Hippocampal formation (tissue), 2 donors: ENCODE data around the gene CTSL.

Experiments
- DNase-seq, 2 donors: peaks; one replicate each; lab custom pipeline; 2025; lab: John Stamatoyannopoulos, UW

CTSL gene

GRCh38 chr9:87701491-87701890 is 24.4 kb upstream of the CTSL start:
- no peak for DNase-seq

GRCh38 chr9:87701931-87702421 is 23.9 kb upstream of the CTSL start:
- DNase-seq: no peak

- no peak for DNase-seq
Measured at GRCh38 chr9:87702921-87703320, 23.0 kb upstream of the CTSL start.

- no peak for DNase-seq
Measured at GRCh38 chr9:87703636-87704276, 22.2 kb upstream of the CTSL start.

- no peak for DNase-seq
Measured at GRCh38 chr9:87704342-87704741, 21.6 kb upstream of the CTSL start.

- DNase-seq: no peak
Measured at GRCh38 chr9:87706066-87706739, 19.7 kb upstream of the CTSL start.

GRCh38 chr9:87707805-87708506 is 18.0 kb upstream of the CTSL start:
- no peak for DNase-seq

- no peak for DNase-seq
Measured at GRCh38 chr9:87708546-87708945, 17.4 kb upstream of the CTSL start.

- DNase-seq: no peak
Measured at GRCh38 chr9:87708986-87709728, 16.8 kb upstream of the CTSL start.

GRCh38 chr9:87710443-87710842 is 15.5 kb upstream of the CTSL start:
- DNase-seq: no peak

- no peak for DNase-seq
Measured at GRCh38 chr9:87711857-87712800, 13.8 kb upstream of the CTSL start.

GRCh38 chr9:87712801-87713277 is 13.1 kb upstream of the CTSL start:
- no peak for DNase-seq

- DNase-seq: peak; percentile 39 to 45
Measured at GRCh38 chr9:87713278-87713987, 12.5 kb upstream of the CTSL start.

GRCh38 chr9:87713988-87714330 is 12.0 kb upstream of the CTSL start:
- no peak for DNase-seq

- DNase-seq: peak; percentile 26 to 49
Measured at GRCh38 chr9:87714819-87715218, 11.1 kb upstream of the CTSL start.

- DNase-seq: no peak
Measured at GRCh38 chr9:87716141-87716540, 9.8 kb upstream of the CTSL start.

GRCh38 chr9:87717456-87717855 is 8.5 kb upstream of the CTSL start:
- no peak for DNase-seq

- no peak for DNase-seq
Measured at GRCh38 chr9:87718231-87718630, 7.7 kb upstream of the CTSL start.

- DNase-seq: no peak
Measured at GRCh38 chr9:87718852-87719612, 6.9 kb upstream of the CTSL start.

GRCh38 chr9:87720173-87720572 is 5.7 kb upstream of the CTSL start:
- no peak for DNase-seq
